Kidney capillary endothelial cell (primary cell): ENCODE results near the gene TTC8.
"Not testable (repeated sequence)": the region's sequence is repeated elsewhere in the genome, so short reads cannot be mapped to it uniquely, and the experiment has no call there.

Experiments
- DNase-seq: peaks from one replicate; pipeline ENCODE4 v3.0.0-alpha.2; 2018; ENCODE audit warnings: low spot score

The TTC8 gene

GRCh38 chr14:88824314-88825077 is at the start of gene TTC8:
Gene TTC8, plus strand, starts transcription at chr14:88824651. Its CDS starts 57 bp downstream, at chr14:88824708.
- peak; percentile 86 for DNase-seq

DNA sequence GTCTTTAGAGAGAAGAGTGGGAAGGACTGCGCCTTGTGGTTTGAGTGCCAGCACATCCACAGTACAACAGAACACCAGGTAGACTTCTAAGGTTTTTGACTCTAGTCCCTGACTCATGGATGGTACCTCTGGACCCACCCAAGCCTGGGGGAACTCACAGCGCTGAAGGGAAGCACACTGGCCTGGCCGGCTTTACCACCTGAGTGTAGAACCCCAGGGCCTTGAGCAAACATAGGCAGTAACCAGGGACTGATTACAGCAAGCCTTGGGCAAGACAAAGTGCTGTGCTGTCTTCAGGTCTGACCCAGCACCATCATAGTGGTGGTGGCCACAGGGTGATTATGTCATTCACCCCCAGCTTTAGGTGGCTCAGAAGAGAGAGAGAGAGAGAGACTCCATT is 48.9 kb upstream of the TTC8 start:
- no peak for DNase-seq

DNA sequence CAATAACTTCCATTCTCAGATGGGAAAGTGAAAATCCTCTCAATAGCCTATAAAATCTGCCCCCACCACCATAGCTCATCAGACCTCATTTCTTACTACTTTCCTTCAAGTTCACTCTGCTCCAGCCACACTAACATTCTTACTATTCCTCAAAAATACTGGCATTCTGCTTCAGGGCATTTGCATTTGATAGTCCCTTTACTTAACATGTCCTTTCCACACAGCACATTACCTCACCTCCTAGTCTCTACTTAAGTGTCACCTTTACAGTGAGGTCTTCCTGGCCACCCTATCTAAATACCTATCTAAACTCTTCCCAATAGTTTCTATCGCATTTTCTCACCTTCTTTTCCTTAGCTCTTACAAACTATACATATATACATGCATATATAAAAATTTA is 38.5 kb upstream of the TTC8 start:
- DNase-seq, result no peak

GRCh38 chr14:88786715-88787114 is 37.7 kb upstream of the TTC8 start:
- no peak for DNase-seq

DNA sequence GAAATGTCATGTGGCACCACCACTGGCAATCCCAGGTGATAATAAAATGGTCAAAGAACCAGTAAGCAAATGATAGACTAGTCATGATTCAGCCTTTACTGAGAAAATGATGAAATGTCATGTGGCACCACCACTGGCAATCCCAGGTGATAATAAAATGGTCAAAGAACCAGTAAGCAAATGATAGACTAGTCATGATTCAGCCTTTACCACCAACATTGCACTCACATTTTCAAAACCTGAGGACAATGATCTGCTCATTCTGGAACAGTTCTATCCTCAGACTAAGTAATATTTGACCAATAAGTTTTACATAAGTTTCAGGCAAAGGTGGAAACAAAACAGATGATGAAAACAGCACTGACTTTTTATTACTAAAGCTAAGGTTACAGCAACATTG is 34.9 kb upstream of the TTC8 start:
- not testable (repeated sequence) for DNase-seq

DNA sequence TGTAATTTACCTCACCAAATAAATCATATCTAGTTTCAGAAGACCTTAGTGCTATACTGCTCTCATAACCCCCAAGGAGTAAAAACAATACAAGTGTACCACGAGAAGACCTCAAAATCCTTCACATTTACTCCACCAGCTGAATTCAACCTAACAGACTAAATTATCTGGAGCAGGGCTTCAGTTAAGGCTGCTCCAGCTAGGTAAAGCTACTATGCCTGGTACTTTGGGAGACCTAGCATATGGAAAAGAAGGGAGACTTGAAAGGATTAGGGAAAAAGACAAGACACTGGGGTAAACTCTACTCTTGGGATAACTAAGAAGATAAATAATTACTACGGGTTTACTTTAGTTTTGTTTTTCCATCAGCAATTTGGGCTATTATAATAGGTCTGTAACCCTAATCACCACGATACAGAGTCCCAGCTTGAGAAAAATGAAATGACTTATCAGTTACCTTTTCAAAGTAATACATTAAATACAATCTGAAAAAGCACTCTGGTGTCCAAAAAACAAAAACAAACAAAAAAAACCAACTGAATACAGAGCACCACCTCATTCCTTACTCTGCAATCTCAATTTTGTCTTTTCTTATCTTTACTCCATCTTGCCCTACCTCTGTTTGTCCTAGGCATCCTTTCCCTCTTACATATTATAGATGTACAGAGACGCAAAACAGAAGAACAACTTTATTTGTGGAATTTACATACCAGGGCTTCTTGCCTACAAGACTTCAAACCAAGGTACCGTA is 33.8 kb upstream of the TTC8 start:
- DNase-seq, result no peak

- DNase-seq, result no peak
Measured at GRCh38 chr14:88791252-88791621, 33.2 kb upstream of the TTC8 start.

GRCh38 chr14:88791629-88792472 is 32.6 kb upstream of the TTC8 start:
- no peak for DNase-seq

- peak; percentile 22 for DNase-seq
Measured at GRCh38 chr14:88792473-88793258, 31.8 kb upstream of the TTC8 start, which contains the start of gene EML5. Gene EML5, minus strand, starts transcription at chr14:88792953. Its CDS starts 450 bp downstream, at chr14:88792503.

DNA sequence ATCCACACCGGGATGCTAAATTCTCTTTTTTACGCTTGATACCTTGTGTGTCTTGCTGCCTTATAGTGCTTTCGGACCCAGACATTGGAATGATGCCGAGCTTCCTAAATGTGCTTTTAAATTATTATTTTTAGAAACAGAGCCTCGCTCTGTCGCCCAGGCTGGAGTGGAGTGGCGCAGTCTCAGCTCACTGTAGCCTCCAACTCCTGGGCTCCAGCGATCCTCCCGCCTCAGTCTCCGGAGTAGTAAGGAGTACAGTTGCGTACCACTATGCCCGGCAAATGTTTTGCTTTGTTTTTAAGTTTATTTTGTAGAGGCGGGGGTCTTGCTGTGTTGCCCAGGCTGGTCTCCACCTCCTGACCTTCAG is 31.2 kb upstream of the TTC8 start:
- DNase-seq, result no peak

- no peak for DNase-seq
Measured at GRCh38 chr14:88798156-88798555, 26.3 kb upstream of the TTC8 start.

- DNase-seq, result no peak
Measured at GRCh38 chr14:88799522-88799921, 24.9 kb upstream of the TTC8 start.

DNA sequence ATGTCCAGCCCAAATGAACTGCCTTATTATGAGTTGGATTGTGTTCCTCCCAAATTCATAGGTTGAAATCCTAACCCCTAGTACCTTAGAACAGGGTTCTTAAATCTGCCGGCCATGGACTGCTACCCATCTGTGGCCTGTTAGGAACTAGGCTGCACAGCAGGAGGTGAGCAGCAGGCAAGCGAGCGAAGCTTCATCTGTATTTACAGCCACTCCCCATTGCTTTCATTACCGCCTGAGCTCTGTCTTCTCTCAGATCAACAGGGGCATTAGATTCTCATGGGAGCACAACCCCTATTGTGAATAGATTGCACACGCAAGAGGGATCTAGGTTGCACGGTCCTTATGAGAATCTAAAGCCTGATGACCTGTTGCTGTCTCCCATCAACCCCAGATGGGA is 21.9 kb upstream of the TTC8 start:
- DNase-seq, result no peak

DNA sequence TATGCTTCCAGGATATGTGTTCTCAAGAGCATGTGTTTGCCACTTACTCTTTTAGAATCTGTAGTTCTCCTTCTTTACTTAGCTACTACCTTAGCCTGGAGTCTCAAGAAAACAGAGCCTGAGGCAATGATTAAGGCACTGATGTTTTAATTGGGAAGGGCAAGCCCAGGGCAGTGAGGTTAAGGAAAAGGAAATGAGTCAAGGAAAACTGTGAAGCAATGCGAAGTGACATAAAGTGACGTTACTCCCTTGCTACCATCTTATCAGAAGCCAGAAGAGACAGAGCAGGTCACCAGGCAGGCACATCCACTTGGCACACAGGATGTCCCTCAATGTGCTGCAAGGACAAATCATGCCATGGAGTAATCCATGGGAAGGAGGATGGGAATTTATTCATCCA is 20.4 kb upstream of the TTC8 start:
- peak; percentile 11 for DNase-seq

GRCh38 chr14:88804477-88804876 is 20.0 kb upstream of the TTC8 start:
- DNase-seq, result no peak

GRCh38 chr14:88808359-88808758 is 16.1 kb upstream of the TTC8 start:
- DNase-seq, result no peak

DNA sequence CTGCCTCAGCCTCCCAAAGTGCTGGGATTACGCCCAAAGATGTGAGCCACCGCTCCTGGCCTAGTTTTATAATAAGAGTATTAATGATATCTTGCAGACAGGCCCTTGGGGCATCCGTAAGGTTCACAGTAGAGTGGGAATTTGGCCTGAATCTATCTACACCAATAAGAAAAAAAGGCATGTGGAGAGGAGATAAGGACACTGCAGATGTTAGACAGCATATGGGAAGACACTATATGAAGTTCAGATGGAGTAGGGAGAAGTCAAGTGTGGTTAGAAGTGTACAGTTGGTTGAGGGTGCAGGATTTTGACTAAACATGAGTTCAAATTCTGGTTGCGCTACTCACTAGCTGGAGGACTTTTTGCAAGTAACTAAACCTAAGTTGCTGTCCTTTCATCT is 8.5 kb upstream of the TTC8 start:
- no peak for DNase-seq

GRCh38 chr14:88818018-88818417 is 6.4 kb upstream of the TTC8 start:
- no peak for DNase-seq

- not testable (repeated sequence) for DNase-seq
Measured at GRCh38 chr14:88819674-88820073, 4.8 kb upstream of the TTC8 start.

DNA sequence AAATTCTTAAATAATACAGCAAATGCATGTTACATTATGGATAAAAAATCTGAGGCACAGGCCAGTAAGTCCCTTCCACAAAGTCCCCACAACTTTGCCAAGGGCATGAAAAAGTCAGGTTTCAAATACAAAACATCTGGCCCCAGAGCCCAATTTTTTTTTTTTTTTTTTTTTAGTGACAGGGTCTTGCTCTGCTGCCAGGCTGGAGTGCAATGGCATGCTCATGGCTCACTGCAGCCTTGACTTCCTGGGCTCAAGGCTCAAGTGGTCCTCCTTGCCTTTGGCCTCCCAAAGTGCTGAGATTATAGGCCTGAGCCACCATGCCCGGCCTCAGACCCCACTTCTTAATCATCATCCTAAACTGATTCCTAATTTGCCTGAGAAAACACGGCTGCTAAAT is 3.1 kb upstream of the TTC8 start:
- no peak for DNase-seq

GRCh38 chr14:88821888-88822287 is 2.6 kb upstream of the TTC8 start:
- no peak for DNase-seq

- DNase-seq, result no peak
Measured at GRCh38 chr14:88823968-88824313, 510 bp upstream of the TTC8 start.
